Adrenal gland (tissue), 12 donors: Measurements from ENCODE around the gene ITPK1. TPM values are rescaled to one million over a fixed set of nuclear protein-coding genes. Genes with fewer than 3 reads are reported as not detected.
A peak's percentile ranks its signal among the peaks of the same experiment; 100 is the strongest.

Source experiments
- DNase-seq, 7 donors: peaks; one replicate each; pipeline ENCODE4 v3.0.0-alpha.2; 2019 to 2020
- H3K27ac ChIP-seq, 5 donors: fragments of 200-600 bp; sonication (generic) in 4 of 5; 1 replicate in 3 of 5; 2 replicates in 2 of 5; pipeline versions ENCODE4 v1.5.1 to v1.8.0; 2016 to 2020; ENCODE audit warnings: mild to moderate bottlenecking in 1 of 5
- H3K27me3 ChIP-seq: fragments of 200-600 bp; 2 replicates; pipeline ENCODE4 v1.8.0; 2021
- H3K36me3 ChIP-seq, 2 donors: fragments of 200-600 bp; replicated peaks in 1 of 2; 1 replicate in 1 of 2; 2 replicates in 1 of 2; pipeline versions ENCODE4 v1.5.1 to v1.8.0; 2018 to 2022
- H3K4me1 ChIP-seq, 2 donors: fragments of 200-600 bp; replicated peaks in 1 of 2; 1 replicate in 1 of 2; 2 replicates in 1 of 2; pipeline versions ENCODE4 v1.5.1 to v1.8.0; 2018 to 2021
- H3K4me3 ChIP-seq, 4 donors: fragments of 200-600 bp; sonication (generic) in 3 of 4; one replicate each; pipeline ENCODE4 v1.5.1; 2016 to 2018
- H3K9me3 ChIP-seq, 3 donors: fragments of 200-600 bp; sonication (generic) in 1 of 3; replicated peaks in 1 of 3; 1 replicate in 2 of 3; 2 replicates in 1 of 3; pipeline versions ENCODE4 v1.5.1 to v1.8.0; 2016 to 2021
- POLR2A ChIP-seq, 2 donors: fragments of 450-650 bp; IDR thresholded peaks; one replicate each; pipeline ENCODE4 v1.6.1; 2017; ENCODE audit warnings: antibody characterized with exemption in 2 of 2, mild to moderate bottlenecking in 2 of 2, moderate library complexity in 1 of 2
- WGBS, 4 donors: extraction: QIAGEN DNeasy Blood & Tissue Kit in 2 of 4; methylation state at CpG; one replicate each; pipeline versions ENCODE4 v1.1.5 to v1.1.7; 2013 to 2017; 5-methylcytosine and 5-hydroxymethylcytosine counted together
- intact Hi-C, 2 donors: fragments of 100-400 bp; cut with DNase I; formaldehyde crosslinking; loops; one replicate each; pipeline versions ENCODE4 v1.14.1 to v1.15.0; 2022 to 2023
- polyA plus RNA-seq, 3 donors: library from polyadenylated mRNA; stranded (reverse); fragments of 200-250 nt in 2 of 3; fragments of 350-450 nt in 1 of 3; fragmentation: Illumina TruSeq in 1 of 3; extraction: RNeasy Lipid Tissue Mini Kit (QIAGEN cat#74804) in 1 of 3; gene quantifications; one replicate each; pipeline ENCODE4 v1.2.3, GENCODE V29; 2013 to 2014
- total RNA-seq, 9 donors: library from RNA; depleted of rRNA in 4 of 9; stranded (reverse); fragments of >200 nt in 4 of 9; fragments of 120-200 nt in 1 of 9; fragmentation: NEBNext Ultra II Directional in 1 of 9; extraction: Animal tissue kit (Norgen Biotek cat#: 25700) in 1 of 9; gene quantifications; one replicate each; pipeline versions ENCODE4 v1.1.0 to v1.2.4, GENCODE V29; 2013 to 2023
- TF ChIP-seq, protein P1 (sequence below), 6 experiments: fragments of 450-650 bp in 4 of 6; fragments of 200-600 bp in 2 of 6; sonication (generic) in 1 of 6; IDR thresholded peaks; 1 replicate in 5 of 6; 2 replicates in 1 of 6; pipeline versions ENCODE4 v1.5.1 to v1.8.0; 2016 to 2021; ENCODE audit warnings: antibody characterized with exemption in 6 of 6, mild to moderate bottlenecking in 2 of 6, moderate library complexity in 1 of 6
- donor health status: healthy with polysubstance abuse.
- donor health status: Bipolar disorder and iron deficiency.
- donor health status: DM: yes; HTN: yes; CAD: no.
- donor health status: DM: no; HTN: no; CAD: no.
- donor health status: DM: no; HTN: no; CAD: no.
- donor health status: DM: yes; HTN: yes; CAD: no.

Gene ITPK1
- total and polyA plus RNA-seq, 12 donors: 28.1 to 182 (median 49.2) TPM

DNA sequence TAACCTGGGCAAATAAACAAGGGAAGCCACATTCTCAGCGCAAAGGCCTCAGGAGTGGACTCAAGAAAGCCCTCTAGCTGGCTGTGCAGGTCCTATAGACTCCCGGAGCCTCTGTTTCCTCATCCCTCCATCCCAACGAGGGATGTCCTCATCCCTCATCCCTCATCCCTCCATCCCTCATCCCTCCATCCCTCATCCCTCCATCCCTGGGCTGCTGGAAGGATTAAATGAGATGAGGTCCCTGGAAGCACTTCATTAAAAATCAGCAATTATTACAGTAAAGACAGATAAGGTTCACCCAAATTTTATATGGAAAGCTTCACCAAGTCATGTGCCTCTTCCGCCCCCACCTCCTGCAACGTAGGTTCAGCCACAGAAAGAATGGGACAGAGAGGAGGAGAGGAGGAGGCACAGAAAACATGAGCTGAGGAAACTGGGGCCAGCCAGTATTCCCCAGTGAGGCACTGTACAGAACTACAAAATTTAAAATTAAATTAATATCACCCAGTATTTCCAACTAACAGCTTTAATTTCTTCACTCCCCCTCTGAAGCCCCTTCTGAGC is 4.8 kb downstream of the ITPK1 start:
- Histone ChIP-seq H3K36me3 (no peaks in the 10 kb centered on the region), H3K27me3 (no peaks in the 10 kb centered on the region), H3K9me3 (no peaks in the 10 kb centered on the region), H3K4me1 (peaks cover 8 to 44% of the 10 kb centered on the region in 2 donors), H3K27ac (no peak overlapping the region), H3K4me3 (no peak overlapping the region)
- 80 to 91% (median 88%) methylated on average over 5 of the region's 5 CpGs for WGBS, 4 donors
- intact Hi-C loops: no loop called here
- DNase-seq: no peak
- TF ChIP-seq, protein P1, sequence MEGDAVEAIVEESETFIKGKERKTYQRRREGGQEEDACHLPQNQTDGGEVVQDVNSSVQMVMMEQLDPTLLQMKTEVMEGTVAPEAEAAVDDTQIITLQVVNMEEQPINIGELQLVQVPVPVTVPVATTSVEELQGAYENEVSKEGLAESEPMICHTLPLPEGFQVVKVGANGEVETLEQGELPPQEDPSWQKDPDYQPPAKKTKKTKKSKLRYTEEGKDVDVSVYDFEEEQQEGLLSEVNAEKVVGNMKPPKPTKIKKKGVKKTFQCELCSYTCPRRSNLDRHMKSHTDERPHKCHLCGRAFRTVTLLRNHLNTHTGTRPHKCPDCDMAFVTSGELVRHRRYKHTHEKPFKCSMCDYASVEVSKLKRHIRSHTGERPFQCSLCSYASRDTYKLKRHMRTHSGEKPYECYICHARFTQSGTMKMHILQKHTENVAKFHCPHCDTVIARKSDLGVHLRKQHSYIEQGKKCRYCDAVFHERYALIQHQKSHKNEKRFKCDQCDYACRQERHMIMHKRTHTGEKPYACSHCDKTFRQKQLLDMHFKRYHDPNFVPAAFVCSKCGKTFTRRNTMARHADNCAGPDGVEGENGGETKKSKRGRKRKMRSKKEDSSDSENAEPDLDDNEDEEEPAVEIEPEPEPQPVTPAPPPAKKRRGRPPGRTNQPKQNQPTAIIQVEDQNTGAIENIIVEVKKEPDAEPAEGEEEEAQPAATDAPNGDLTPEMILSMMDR (IDR thresholded peaks at IDR 0.05): no peak
- no peak for TF ChIP-seq POLR2A (IDR thresholded peaks at IDR 0.05)

- 79 to 89% (median 88%) methylated on average over 14 of the region's 14 CpGs for WGBS, 4 donors
- no peak for TF ChIP-seq POLR2A (IDR thresholded peaks at IDR 0.05)
- peaks cover 8 to 49% of the 10 kb centered on the region in 2 donors for H3K4me1 ChIP-seq
- no peak overlapping the region for H3K27ac ChIP-seq
- no peaks in the 10 kb centered on the region for H3K36me3 ChIP-seq
- intact Hi-C loops: loop anchor here in 1 of 2 donors (10.0 kb wide), 1 partner anchor 155 kb away; no protein-coding TSS in a partner anchor
- no peaks in the 10 kb centered on the region for H3K27me3 ChIP-seq
- H3K4me3 ChIP-seq: no peak overlapping the region
- no peaks in the 10 kb centered on the region for H3K9me3 ChIP-seq
- no peak for DNase-seq
Measured at GRCh38 chr14:93109572-93110481, 5.9 kb downstream of the ITPK1 start.

DNA sequence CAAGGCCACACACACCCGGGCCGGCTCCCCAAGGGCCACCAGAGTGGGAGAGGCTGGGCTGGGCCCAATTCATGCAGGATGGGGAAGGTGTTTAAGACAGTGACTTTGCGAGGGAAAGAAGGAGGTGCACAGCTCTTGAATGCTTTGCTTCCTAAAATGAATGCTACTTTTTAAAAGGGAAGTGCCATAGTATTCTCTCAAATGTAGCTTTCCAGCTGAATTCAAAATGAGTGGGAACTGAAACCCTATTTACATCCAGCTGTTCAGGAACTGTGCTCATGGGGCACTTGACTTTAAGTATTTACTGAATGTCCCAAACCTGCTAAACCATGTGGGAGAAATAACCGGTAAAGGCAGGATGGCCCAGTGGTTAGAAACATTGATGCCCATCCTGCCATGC is 7.6 kb downstream of the ITPK1 start:
- no peaks in the 10 kb centered on the region for H3K27me3 ChIP-seq
- H3K9me3 ChIP-seq: no peaks in the 10 kb centered on the region
- intact Hi-C loops: loop anchor here in 1 of 2 donors (10.0 kb wide), 1 partner anchor 153 kb away; no protein-coding TSS in a partner anchor
- DNase-seq: no peak
- 52 to 69% (median 58%) methylated on average over 3 to 4 of the region's 4 CpGs for WGBS, 4 donors
- peak overlapping the region in 1 of 5 donors; percentile 34 for H3K27ac ChIP-seq
- H3K36me3 ChIP-seq: no peaks in the 10 kb centered on the region
- no peak overlapping the region for H3K4me3 ChIP-seq
- peaks cover 0 to 36% of the 10 kb centered on the region in 2 donors for H3K4me1 ChIP-seq
- no peak for TF ChIP-seq POLR2A (IDR thresholded peaks at IDR 0.05)
- TF ChIP-seq, protein P1 (IDR thresholded peaks at IDR 0.05): no peak

DNA sequence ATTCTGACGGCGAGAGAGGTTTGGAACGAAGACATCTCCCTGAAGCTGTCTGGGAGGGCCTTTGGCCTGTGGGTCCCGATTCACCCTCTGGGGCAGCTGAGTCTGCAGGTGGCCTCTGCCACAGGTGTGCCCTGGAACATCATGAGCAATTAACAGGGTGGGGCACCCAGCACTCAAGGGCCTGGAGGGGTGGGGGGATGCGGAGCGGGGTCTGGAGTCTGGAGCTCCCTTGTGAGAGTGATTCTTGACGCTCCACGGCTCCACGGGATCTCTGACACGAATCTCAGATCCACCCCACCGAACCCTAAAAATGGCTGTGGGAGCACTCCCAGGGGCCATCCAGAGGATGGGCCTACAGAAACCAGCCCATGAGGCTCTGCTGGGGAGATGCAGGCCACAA is 8.3 kb downstream of the ITPK1 start:
- peak overlapping the region in 1 of 5 donors; percentile 34 for H3K27ac ChIP-seq
- TF ChIP-seq, protein P1 (IDR thresholded peaks at IDR 0.05): no peak
- no peak for TF ChIP-seq POLR2A (IDR thresholded peaks at IDR 0.05)

More for the DNA sequence above, 8.3 kb downstream of the ITPK1 start:
- intact Hi-C loops: loop anchor here in 1 of 2 donors (10.0 kb wide), 1 partner anchor 153 kb away; no protein-coding TSS in a partner anchor
- Histone ChIP-seq H3K4me3 (no peak overlapping the region), H3K36me3 (no peaks in the 10 kb centered on the region), H3K27me3 (no peaks in the 10 kb centered on the region), H3K4me1 (peaks cover 0 to 30% of the 10 kb centered on the region in 2 donors), H3K9me3 (no peaks in the 10 kb centered on the region)
- 95 to 98% (median 97%) methylated on average over 4 to 11 of the region's 11 CpGs for WGBS, 4 donors
- DNase-seq: no peak
